ENCODE results near the gene ATXN7L2. TPM values are rescaled to one million over a fixed set of nuclear protein-coding genes. Genes with fewer than 3 reads are reported as not detected.

Gene ATXN7L2
- polyA plus RNA-seq, 4 donors = 7.3 to 17.6 (median 12.7) TPM

DNA sequence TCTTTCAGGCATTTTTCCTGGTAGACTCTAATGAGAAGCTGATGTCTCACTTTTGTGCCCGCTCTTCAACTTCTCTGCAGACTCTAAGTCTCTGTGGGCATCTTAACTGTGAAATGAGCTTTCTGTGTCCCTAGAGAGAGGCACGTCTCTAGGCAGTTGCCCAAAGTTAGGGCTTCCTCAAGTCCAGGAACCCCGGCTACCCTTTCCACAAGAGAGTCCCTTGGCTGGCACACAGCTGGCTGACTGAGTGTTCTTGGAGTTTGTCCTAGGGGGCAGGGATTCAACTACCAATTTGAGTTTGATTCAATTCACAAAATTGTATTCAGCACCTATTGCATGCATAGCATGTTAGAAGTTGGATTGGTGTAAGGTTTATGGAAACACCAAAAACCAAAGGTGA is 57.4 kb downstream of the ATXN7L2 start:
- DNase-seq (ENCODE audit: low read depth in 4 of 4, low spot score in 3 of 4) = no peak

Other genes starting within 250 kb of the ATXN7L2 start
- gene CELSR2, start 234.4 kb upstream of the ATXN7L2 start, polyA plus RNA-seq (ENCODE audit: insufficient read length in 4 of 4) = 10 to 100 TPM in 3 of 4 donors, 1 to 10 TPM in 1; 5.8 to 39.7 (median 30.7) TPM
- 10 to 100 TPM; 22.3 to 25.5 (median 24.4) TPM for gene PSRC1, start 200.8 kb upstream of the ATXN7L2 start, polyA plus RNA-seq (ENCODE audit: insufficient read length in 4 of 4)
- gene MYBPHL, start 176.9 kb upstream of the ATXN7L2 start, polyA plus RNA-seq (ENCODE audit: insufficient read length in 4 of 4) = under 1 TPM in 2 of 4 donors, not detected in 2; 0.23 to 0.32 TPM
- 10 to 100 TPM; 25.7 to 63.4 (median 58.9) TPM for gene SORT1, start 86.0 kb upstream of the ATXN7L2 start, polyA plus RNA-seq (ENCODE audit: insufficient read length in 4 of 4)
- gene PSMA5, start 57.5 kb upstream of the ATXN7L2 start, polyA plus RNA-seq (ENCODE audit: insufficient read length in 4 of 4) = 100 to 1,000 TPM in 2 of 4 donors, 10 to 100 TPM in 2; 70.2 to 119 (median 98.0) TPM
- gene SYPL2, start 17.4 kb upstream of the ATXN7L2 start, polyA plus RNA-seq (ENCODE audit: insufficient read length in 4 of 4) = 10 to 100 TPM in 3 of 4 donors, 1 to 10 TPM in 1; 5.3 to 16.4 (median 11.7) TPM
- gene CYB561D1, start 10.2 kb downstream of the ATXN7L2 start, polyA plus RNA-seq (ENCODE audit: insufficient read length in 4 of 4) = 1 to 10 TPM; 6.1 to 9.7 (median 8.2) TPM
- 1 to 10 TPM; 8.0 to 9.2 (median 8.7) TPM for gene AMIGO1, start 25.8 kb downstream of the ATXN7L2 start, polyA plus RNA-seq (ENCODE audit: insufficient read length in 4 of 4)
- 1 to 10 TPM in 2 of 4 donors, under 1 TPM in 2; 0.23 to 1.7 (median 0.76) TPM for gene GPR61, start 56.0 kb downstream of the ATXN7L2 start, polyA plus RNA-seq (ENCODE audit: insufficient read length in 4 of 4)
- 10 to 100 TPM; 10.9 to 15.4 (median 12.7) TPM for gene GNAI3, start 64.7 kb downstream of the ATXN7L2 start, polyA plus RNA-seq (ENCODE audit: insufficient read length in 4 of 4)
- gene GNAT2, start 135.7 kb downstream of the ATXN7L2 start, polyA plus RNA-seq (ENCODE audit: insufficient read length in 4 of 4) = not detected
- 10 to 100 TPM; 40.7 to 62.4 (median 53.7) TPM for gene AMPD2, start 135.9 kb downstream of the ATXN7L2 start, polyA plus RNA-seq (ENCODE audit: insufficient read length in 4 of 4)
- gene GSTM4, start 172.2 kb downstream of the ATXN7L2 start, polyA plus RNA-seq (ENCODE audit: insufficient read length in 4 of 4) = 10 to 100 TPM; 30.7 to 70.5 (median 57.7) TPM
- 100 to 1,000 TPM; 172 to 269 (median 243) TPM for gene GSTM2, start 184.2 kb downstream of the ATXN7L2 start, polyA plus RNA-seq (ENCODE audit: insufficient read length in 4 of 4)
- gene GSTM1, start 203.9 kb downstream of the ATXN7L2 start, polyA plus RNA-seq (ENCODE audit: insufficient read length in 4 of 4) = 100 to 1,000 TPM in 1 of 4 donors, 1 to 10 TPM in 3; 1.6 to 112 (median 3.3) TPM
- gene GSTM5, start 228.3 kb downstream of the ATXN7L2 start, polyA plus RNA-seq (ENCODE audit: insufficient read length in 4 of 4) = 10 to 100 TPM; 36.1 to 67.9 (median 53.6) TPM

Measured in left renal pelvis (tissue), 4 donors.